HK-2 (cell line): ENCODE results near the gene SMAD1.
"Not testable (repeated sequence)": the region's sequence is repeated elsewhere in the genome, so short reads cannot be mapped to it uniquely, and the experiment has no call there.

Source experiments
- DNase-seq: peaks from one replicate; pipeline ENCODE4 v3.0.0-alpha.2; 2018; ENCODE audit not compliant: unreplicated experiment

The SMAD1 gene

GRCh38 chr4:145528601-145529000 lies 46.9 kb downstream of the SMAD1 start:
- no peak for DNase-seq

- DNase-seq, result no peak
These were observed 48.5 kb downstream of the SMAD1 start for GRCh38 chr4:145530189-145530588.

GRCh38 chr4:145530662-145531061 lies 49.0 kb downstream of the SMAD1 start:
- no peak for DNase-seq

DNA sequence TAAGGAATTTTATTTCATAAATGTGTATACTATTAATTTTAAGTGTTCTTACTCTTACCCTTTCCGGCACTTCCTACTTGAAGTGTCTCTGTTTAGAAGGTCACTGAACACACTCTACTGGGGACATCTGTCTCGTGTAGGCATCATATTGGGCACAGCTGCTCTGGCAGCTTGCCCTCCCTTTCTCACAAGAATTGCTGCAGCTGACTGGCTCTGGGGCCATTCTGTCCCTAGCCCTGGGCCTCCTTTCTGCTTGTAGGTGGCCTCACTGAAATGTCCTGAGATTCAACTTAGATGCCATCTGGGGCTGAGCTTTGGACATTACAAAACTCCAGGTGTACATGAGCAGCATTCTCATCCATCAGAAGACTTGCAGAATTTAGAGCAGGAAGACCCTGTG lies 49.6 kb downstream of the SMAD1 start:
- DNase-seq, result no peak

- no peak for DNase-seq
These were observed 50.2 kb downstream of the SMAD1 start for GRCh38 chr4:145531859-145532258.

- no peak for DNase-seq
These were observed 51.3 kb downstream of the SMAD1 start for GRCh38 chr4:145533001-145533400.

GRCh38 chr4:145533415-145533814 lies 51.8 kb downstream of the SMAD1 start:
- DNase-seq, result not testable (repeated sequence)

GRCh38 chr4:145533961-145534360 lies 52.3 kb downstream of the SMAD1 start:
- no peak for DNase-seq

DNA sequence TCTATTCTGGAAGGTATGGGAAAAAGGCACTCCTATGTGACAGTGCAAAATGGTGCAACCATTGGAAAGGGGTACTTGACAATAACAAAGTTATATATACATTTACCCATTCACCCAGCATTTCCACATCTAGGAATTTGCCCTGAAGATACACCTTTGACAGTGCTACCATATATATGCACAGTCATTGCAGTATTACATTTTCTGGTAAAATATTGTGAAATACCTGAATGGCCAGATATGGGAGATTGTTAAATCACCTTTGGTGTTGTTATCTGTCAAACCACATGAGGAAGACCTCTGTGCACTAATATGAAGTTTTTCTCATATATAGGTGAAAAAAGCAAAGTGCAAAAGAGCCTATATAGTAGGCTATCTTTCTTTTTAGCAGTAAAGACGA lies 53.5 kb downstream of the SMAD1 start:
- DNase-seq, result no peak

- DNase-seq, result no peak
These were observed 54.4 kb downstream of the SMAD1 start for GRCh38 chr4:145536044-145536443.

DNA sequence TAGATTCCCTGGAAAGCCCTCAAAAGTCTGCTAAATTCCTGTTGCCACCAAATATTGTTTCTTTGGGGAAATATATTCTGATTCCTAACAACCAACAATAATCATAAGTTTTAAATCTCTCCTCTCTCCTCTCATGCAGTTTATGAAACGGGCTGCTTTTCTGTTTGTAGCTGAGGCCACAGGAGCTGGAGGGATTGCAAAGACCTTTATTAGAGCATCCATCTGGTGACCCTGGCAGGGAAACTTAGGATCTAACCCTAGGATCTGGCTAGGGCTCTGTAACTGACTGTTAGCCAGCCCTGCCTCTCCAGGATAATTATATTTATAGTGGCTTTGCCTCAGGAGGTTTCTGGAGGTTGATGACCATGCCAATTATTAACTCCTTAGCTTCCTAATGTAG lies 56.9 kb downstream of the SMAD1 start:
- DNase-seq, result no peak

DNA sequence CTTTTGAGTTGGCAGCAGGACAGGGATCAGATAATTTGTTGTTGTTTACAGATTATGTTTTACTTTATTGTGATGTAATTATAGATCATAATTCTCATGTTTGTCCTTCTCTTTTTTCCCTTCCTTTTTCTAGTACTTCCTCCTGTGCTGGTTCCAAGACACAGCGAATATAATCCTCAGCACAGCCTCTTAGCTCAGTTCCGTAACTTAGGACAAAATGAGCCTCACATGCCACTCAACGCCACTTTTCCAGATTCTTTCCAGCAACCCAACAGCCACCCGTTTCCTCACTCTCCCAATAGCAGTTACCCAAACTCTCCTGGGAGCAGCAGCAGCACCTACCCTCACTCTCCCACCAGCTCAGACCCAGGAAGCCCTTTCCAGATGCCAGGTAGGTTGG lies 58.0 kb downstream of the SMAD1 start:
- no peak for DNase-seq

DNA sequence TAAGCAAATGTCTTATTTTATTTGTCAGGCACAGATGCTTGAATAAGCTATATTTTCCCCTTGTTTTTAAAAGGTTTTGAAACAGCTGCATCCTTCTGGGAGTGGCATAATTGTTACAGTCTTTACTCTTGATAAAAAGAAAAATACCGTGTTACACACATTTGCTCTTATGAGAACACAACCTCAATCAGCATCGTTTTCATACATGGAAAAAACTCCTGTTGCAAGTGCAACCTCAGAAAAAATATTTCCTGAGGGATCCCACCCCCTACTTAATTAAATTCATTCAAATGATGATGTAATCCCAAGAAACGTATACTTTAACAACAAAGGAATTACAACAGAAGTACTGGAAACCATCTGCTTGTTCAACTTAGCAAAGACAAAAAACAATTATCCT lies 58.6 kb downstream of the SMAD1 start:
- no peak for DNase-seq

GRCh38 chr4:145541346-145541745 lies 59.7 kb downstream of the SMAD1 start:
- DNase-seq, result no peak

DNA sequence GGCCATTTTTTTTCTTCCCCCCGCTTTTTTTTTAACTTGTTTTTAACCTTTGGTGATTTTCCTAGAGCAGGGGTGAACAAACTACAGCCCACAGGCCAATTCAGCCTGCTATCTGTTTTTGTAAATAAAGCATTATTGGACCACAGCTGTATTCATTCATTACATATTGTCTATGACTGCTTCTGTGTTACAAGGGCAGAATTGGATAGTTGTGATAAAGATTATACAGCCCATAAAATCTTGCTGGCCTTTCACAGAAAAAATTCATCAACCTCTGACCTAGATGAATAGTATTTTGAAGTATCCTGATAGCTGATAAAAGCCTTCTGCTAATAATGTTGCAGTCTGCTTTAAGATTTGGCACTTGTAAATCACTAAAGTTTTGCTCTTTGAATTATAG lies 63.4 kb downstream of the SMAD1 start:
- no peak for DNase-seq

DNA sequence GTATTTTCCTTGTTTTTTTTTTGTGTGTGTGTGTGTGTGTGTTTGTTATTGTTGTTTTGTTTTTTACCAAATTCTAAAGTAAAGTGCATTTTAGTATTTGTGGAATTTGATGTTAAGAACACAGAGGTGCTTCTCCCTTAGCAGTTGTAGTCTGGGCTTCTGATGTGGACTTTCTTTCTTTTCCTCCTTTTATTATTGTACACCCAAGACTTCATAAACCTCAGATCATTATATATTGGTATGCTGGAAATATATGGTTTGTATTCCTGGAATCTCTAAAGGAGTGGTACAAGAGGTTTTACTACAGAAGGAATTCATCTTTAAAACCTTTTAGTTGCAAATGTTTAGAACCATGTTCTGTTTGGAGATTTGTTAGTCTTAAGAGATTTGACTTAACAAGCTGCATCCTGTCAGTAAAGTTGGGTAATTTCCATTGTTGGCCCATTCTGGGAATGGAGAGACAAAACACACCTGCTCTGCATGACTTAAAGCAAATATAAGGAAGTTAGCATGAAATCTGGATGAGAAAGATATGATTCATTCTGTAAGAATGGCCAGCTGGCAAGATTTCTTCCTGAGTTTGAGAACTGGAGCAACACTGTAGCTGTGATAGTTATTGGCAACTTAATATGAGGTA lies 64.0 kb downstream of the SMAD1 start:
- no peak for DNase-seq

- no peak for DNase-seq
These were observed 64.7 kb downstream of the SMAD1 start for GRCh38 chr4:145546175-145546915.

- DNase-seq, result no peak
These were observed 70.0 kb downstream of the SMAD1 start for GRCh38 chr4:145551660-145552059.

DNA sequence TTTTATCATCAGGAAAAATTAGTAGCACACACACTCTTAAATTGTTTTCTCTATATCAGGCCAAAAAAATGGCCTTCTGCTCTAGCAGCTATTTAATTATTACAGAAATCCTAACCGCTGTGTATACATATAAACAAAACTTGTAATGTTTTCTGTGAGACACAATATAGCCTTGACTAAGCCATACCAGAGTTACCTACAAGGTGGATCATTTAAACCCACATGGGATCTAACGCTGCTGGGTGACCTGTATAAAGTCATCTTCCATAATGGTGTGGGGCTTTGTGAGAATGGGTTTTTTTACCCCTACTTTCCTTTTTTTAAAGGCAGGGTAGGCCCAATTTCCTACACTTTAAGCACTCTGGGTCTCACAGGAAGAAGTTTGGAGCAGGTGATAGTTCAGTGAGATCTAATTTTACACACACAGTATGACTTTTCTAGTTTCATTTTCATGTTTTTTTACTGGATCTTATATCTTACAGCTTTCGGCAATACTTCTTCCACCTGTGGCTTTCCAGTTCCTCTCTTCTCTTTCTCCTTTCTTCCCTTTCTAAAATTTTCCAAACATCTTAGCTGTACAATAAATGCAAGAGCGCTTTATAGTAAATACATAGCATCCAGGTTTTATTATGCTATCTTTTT lies 70.6 kb downstream of the SMAD1 start:
- no peak for DNase-seq

GRCh38 chr4:145553375-145553774 lies 71.7 kb downstream of the SMAD1 start:
- no peak for DNase-seq

DNA sequence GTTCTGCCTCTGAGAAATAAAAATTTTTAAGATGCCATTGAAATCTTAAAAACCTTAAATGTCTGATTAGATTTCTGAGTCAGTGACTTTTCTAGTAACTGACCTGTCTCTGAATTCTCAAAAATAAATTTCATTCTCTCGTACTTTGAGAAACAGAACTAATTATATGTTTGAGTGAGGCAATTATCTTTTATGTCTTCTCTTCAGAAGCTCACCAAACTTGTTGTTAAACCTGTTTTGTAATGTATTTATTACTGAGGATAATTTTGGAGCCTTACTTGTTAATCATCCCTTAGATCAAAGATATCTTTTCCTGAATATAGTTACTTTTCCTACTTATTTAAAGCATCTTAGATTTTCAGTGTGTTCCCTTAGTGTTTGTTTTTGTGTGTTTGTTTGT lies 73.0 kb downstream of the SMAD1 start:
- no peak for DNase-seq

GRCh38 chr4:145557720-145558119 lies 76.1 kb downstream of the SMAD1 start:
- no peak for DNase-seq

DNA sequence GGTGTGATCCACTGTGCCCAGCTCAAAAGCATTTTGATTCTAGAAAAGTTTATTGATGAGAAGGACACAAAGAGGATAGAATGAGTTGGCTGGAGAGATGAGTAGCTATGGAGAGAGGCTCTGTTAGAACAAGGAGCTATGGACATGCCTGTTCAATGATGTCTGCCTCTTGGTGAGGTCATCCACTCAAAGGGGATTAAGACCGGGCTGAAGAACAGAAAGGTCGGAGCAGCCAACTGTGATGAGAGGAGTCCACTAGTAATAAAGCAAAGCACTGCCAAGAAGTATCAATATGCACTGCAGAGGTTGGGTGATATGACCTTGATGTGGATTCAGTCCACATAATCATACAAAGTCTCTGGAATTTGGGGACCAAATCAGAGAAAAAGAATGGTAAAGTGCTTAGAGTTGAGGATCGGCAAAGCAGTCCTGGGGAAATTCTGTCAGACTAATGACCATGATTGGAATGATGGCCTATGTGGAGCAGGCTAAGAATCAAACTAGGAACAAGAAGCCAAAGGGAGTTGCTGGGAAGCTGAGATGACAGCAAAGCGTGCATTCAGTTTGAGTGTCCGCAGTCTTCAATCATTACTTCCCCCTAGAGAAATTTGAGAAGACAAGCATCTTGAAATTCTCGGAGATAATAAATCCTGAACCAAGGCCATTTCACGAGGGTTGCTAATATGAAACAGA lies 81.8 kb downstream of the SMAD1 start:
- peak; percentile 10 for DNase-seq
